Activated CD8-positive, alpha-beta memory T cell treated with anti-CD3 and anti-CD28 coated beads, Interleukin-2, amount 50 U/mL, for 24 hours (primary cell): Measurements from ENCODE around the gene DLG4.
"Not testable (repeated sequence)": the region's sequence is repeated elsewhere in the genome, so short reads cannot be mapped to it uniquely, and the experiment has no call there.

Experiments
- DNase-seq: peaks from one replicate; pipeline ENCODE4 v3.0.0-alpha.2; 2020; ENCODE audit errors: extremely low read depth

Gene DLG4

GRCh38 chr17:7158424-7158823, 61.2 kb downstream of the DLG4 start:
- not testable (repeated sequence) for DNase-seq

GRCh38 chr17:7156342-7156940, 63.2 kb downstream of the DLG4 start:
- no peak for DNase-seq

GRCh38 chr17:7147772-7148171, 71.9 kb downstream of the DLG4 start:
- DNase-seq: no peak

GRCh38 chr17:7146115-7146514, 73.5 kb downstream of the DLG4 start:
- no peak for DNase-seq

GRCh38 chr17:7144213-7144612, 75.4 kb downstream of the DLG4 start:
- DNase-seq: no peak

GRCh38 chr17:7141824-7142223, 77.8 kb downstream of the DLG4 start:
- DNase-seq: no peak

- DNase-seq: no peak
Measured at GRCh38 chr17:7139400-7139799, 80.2 kb downstream of the DLG4 start.

- no peak for DNase-seq
Measured at GRCh38 chr17:7138800-7139381, 80.7 kb downstream of the DLG4 start.

GRCh38 chr17:7137171-7137943, 82.3 kb downstream of the DLG4 start:
- no peak for DNase-seq
